ENCODE data around the gene CUX1.

DNA sequence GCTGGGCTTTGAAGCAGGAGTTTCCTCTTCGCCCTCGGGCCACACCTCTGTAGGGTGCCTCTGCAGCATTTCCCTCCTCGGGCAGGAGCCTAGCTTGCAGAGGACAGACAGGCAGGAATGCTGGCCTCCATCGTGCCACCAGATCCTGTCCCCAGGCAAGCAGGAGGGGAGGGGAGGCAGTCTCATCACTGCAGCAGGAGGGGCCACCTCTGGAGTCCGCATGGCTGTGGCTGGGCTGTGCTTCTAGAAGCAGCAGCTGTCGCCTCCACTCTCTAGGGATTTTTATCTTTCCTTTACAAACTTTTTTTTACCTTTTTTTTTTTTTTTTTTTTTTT, 181.4 kb downstream of the CUX1 start:
- TF ChIP-seq, protein P1, sequence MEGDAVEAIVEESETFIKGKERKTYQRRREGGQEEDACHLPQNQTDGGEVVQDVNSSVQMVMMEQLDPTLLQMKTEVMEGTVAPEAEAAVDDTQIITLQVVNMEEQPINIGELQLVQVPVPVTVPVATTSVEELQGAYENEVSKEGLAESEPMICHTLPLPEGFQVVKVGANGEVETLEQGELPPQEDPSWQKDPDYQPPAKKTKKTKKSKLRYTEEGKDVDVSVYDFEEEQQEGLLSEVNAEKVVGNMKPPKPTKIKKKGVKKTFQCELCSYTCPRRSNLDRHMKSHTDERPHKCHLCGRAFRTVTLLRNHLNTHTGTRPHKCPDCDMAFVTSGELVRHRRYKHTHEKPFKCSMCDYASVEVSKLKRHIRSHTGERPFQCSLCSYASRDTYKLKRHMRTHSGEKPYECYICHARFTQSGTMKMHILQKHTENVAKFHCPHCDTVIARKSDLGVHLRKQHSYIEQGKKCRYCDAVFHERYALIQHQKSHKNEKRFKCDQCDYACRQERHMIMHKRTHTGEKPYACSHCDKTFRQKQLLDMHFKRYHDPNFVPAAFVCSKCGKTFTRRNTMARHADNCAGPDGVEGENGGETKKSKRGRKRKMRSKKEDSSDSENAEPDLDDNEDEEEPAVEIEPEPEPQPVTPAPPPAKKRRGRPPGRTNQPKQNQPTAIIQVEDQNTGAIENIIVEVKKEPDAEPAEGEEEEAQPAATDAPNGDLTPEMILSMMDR (IDR thresholded peaks at IDR 0.05), result no peak
- TF ChIP-seq POLR2A (IDR thresholded peaks at IDR 0.05), result no peak

All from breast epithelium (tissue), 3 donors.